Stimulated activated CD8-positive, alpha-beta memory T cell treated with anti-CD3 and anti-CD28 coated beads, Interleukin-7, amount 100 ng/mL, for 4 hours (primary cell): ENCODE data around the gene ELP6.

Experiments used
- DNase-seq, 2 donors: peaks; one replicate each; pipeline ENCODE4 v3.0.0-alpha.2; 2020; ENCODE audit warnings: low read depth in 2 of 2

Gene ELP6

GRCh38 chr3:47513125-47513929 lies at the start of gene ELP6:
Gene ELP6 (minus strand): TSS chr3:47513712. CDS start chr3:47513590, 122 bp downstream.
- DNase-seq, result peak; percentile 91 to 96

- no peak for DNase-seq
Observed at GRCh38 chr3:47556351-47556750, 42.8 kb upstream of the ELP6 start.

- no peak for DNase-seq
Observed at GRCh38 chr3:47554335-47554734, 40.8 kb upstream of the ELP6 start.

GRCh38 chr3:47553407-47553806 lies 39.9 kb upstream of the ELP6 start:
- DNase-seq, result no peak

- no peak for DNase-seq
Observed at GRCh38 chr3:47542471-47543173, 29.1 kb upstream of the ELP6 start.

- no peak for DNase-seq
Observed at GRCh38 chr3:47541583-47542108, 28.1 kb upstream of the ELP6 start.

GRCh38 chr3:47540281-47540680 lies 26.8 kb upstream of the ELP6 start:
- DNase-seq, result no peak

GRCh38 chr3:47536967-47537366 lies 23.5 kb upstream of the ELP6 start:
- DNase-seq, result no peak

GRCh38 chr3:47536221-47536891 lies 22.8 kb upstream of the ELP6 start:
- no peak for DNase-seq

- DNase-seq, result no peak
Observed at GRCh38 chr3:47533996-47534454, 20.5 kb upstream of the ELP6 start.

- DNase-seq, result no peak
Observed at GRCh38 chr3:47533481-47533880, 20.0 kb upstream of the ELP6 start.

GRCh38 chr3:47527952-47528725 lies 14.6 kb upstream of the ELP6 start:
- DNase-seq, result no peak

- no peak for DNase-seq
Observed at GRCh38 chr3:47525617-47526016, 12.1 kb upstream of the ELP6 start.

GRCh38 chr3:47523310-47524073 lies 10.0 kb upstream of the ELP6 start:
- no peak for DNase-seq

GRCh38 chr3:47522082-47522987 lies 8.8 kb upstream of the ELP6 start:
- DNase-seq, result peak; percentile 50 to 54

GRCh38 chr3:47520756-47521155 lies 7.2 kb upstream of the ELP6 start:
- DNase-seq, result no peak

- DNase-seq, result no peak
Observed at GRCh38 chr3:47517937-47518336, 4.4 kb upstream of the ELP6 start.

- no peak for DNase-seq
Observed at GRCh38 chr3:47515864-47516319, 2.4 kb upstream of the ELP6 start.

GRCh38 chr3:47515100-47515499 lies 1.6 kb upstream of the ELP6 start:
- no peak for DNase-seq
